ENCODE data around the gene REXO5.

REXO5 gene

GRCh38 chr16:20871941-20872815 lies 65.9 kb downstream of the REXO5 start:
- TF ChIP-seq EZH2 (IDR thresholded peaks at IDR 0.05; ENCODE audit: borderline replicate concordance, low read length) = no peak
- no peak for TF ChIP-seq CTCF (IDR thresholded peaks at IDR 0.05; ENCODE audit: low read length)
- peaks cover 11% of the 10 kb centered on the region for H3K4me1 ChIP-seq (ENCODE audit: insufficient read depth, low read length, severe bottlenecking)
- H3K4me2 ChIP-seq (ENCODE audit: low read length) = no peak overlapping the region
- H3K9ac ChIP-seq (ENCODE audit: low read length) = no peak overlapping the region
- H2AFZ ChIP-seq (ENCODE audit: low read length) = no peak overlapping the region
- H4K20me1 ChIP-seq (ENCODE audit: insufficient read depth, low read length) = no peaks in the 10 kb centered on the region
- H3K79me2 ChIP-seq (ENCODE audit: insufficient read depth, low read length) = no peaks in the 10 kb centered on the region
- H3K9me3 ChIP-seq (ENCODE audit: low read length) = no peaks in the 10 kb centered on the region
- no peaks in the 10 kb centered on the region for H3F3A ChIP-seq (ENCODE audit: insufficient read depth, low read length)
- H3K27ac ChIP-seq (ENCODE audit: low read depth, low read length, poor library complexity, severe bottlenecking) = no peak overlapping the region
- no peaks in the 10 kb centered on the region for H3K36me3 ChIP-seq (ENCODE audit: insufficient read depth, low read length)
- H3K4me3 ChIP-seq (ENCODE audit: low read depth, low read length, poor library complexity, severe bottlenecking) = no peak overlapping the region
- H3K9me2 ChIP-seq (ENCODE audit: low read depth, low read length) = no peaks in the 10 kb centered on the region
- H3K27me3 ChIP-seq (ENCODE audit: insufficient read depth, low read length) = no peaks in the 10 kb centered on the region

- Histone ChIP-seq H3K79me2 (ENCODE audit: insufficient read depth, low read length) (no peaks in the 10 kb centered on the region), H3K36me3 (ENCODE audit: insufficient read depth, low read length) (no peaks in the 10 kb centered on the region), H3K4me3 (ENCODE audit: low read depth, low read length, poor library complexity, severe bottlenecking) (no peak overlapping the region), H3F3A (ENCODE audit: insufficient read depth, low read length) (no peaks in the 10 kb centered on the region), H3K9me3 (ENCODE audit: low read length) (no peaks in the 10 kb centered on the region), H3K27ac (ENCODE audit: low read depth, low read length, poor library complexity, severe bottlenecking) (no peak overlapping the region), H3K4me2 (ENCODE audit: low read length) (no peak overlapping the region), H2AFZ (ENCODE audit: low read length) (no peak overlapping the region), H3K27me3 (ENCODE audit: insufficient read depth, low read length) (no peaks in the 10 kb centered on the region), H3K9ac (ENCODE audit: low read length) (no peak overlapping the region), H4K20me1 (ENCODE audit: insufficient read depth, low read length) (no peaks in the 10 kb centered on the region), H3K9me2 (ENCODE audit: low read depth, low read length) (no peaks in the 10 kb centered on the region), H3K4me1 (ENCODE audit: insufficient read depth, low read length, severe bottlenecking) (peaks cover 11% of the 10 kb centered on the region)
- TF ChIP-seq EZH2 (IDR thresholded peaks at IDR 0.05; ENCODE audit: borderline replicate concordance, low read length) (no peak), CTCF (IDR thresholded peaks at IDR 0.05; ENCODE audit: low read length) (no peak)
Observed at GRCh38 chr16:20873331-20873730, 67.0 kb downstream of the REXO5 start.

- no peak overlapping the region for H3K27ac ChIP-seq (ENCODE audit: low read depth, low read length, poor library complexity, severe bottlenecking)
- H4K20me1 ChIP-seq (ENCODE audit: insufficient read depth, low read length) = no peaks in the 10 kb centered on the region
- H3K9ac ChIP-seq (ENCODE audit: low read length) = no peak overlapping the region
- no peaks in the 10 kb centered on the region for H3K9me2 ChIP-seq (ENCODE audit: low read depth, low read length)
- no peaks in the 10 kb centered on the region for H3K36me3 ChIP-seq (ENCODE audit: insufficient read depth, low read length)
- no peaks in the 10 kb centered on the region for H3K79me2 ChIP-seq (ENCODE audit: insufficient read depth, low read length)
- H3K4me3 ChIP-seq (ENCODE audit: low read depth, low read length, poor library complexity, severe bottlenecking) = no peak overlapping the region
- no peaks in the 10 kb centered on the region for H3K27me3 ChIP-seq (ENCODE audit: insufficient read depth, low read length)
- H3K4me2 ChIP-seq (ENCODE audit: low read length) = no peak overlapping the region
- H2AFZ ChIP-seq (ENCODE audit: low read length) = no peak overlapping the region
- peaks cover 16% of the 10 kb centered on the region for H3K4me1 ChIP-seq (ENCODE audit: insufficient read depth, low read length, severe bottlenecking)
- no peaks in the 10 kb centered on the region for H3F3A ChIP-seq (ENCODE audit: insufficient read depth, low read length)
- H3K9me3 ChIP-seq (ENCODE audit: low read length) = no peaks in the 10 kb centered on the region
- TF ChIP-seq CTCF (IDR thresholded peaks at IDR 0.05; ENCODE audit: low read length) (no peak), EZH2 (IDR thresholded peaks at IDR 0.05; ENCODE audit: borderline replicate concordance, low read length) (no peak)
Observed at GRCh38 chr16:20874088-20874581, 67.8 kb downstream of the REXO5 start.
